ENCODE results near the gene DLAT.
"Not testable (repeated sequence)": the region's sequence is repeated elsewhere in the genome, so short reads cannot be mapped to it uniquely, and the experiment has no call there.

The DLAT gene

DNA sequence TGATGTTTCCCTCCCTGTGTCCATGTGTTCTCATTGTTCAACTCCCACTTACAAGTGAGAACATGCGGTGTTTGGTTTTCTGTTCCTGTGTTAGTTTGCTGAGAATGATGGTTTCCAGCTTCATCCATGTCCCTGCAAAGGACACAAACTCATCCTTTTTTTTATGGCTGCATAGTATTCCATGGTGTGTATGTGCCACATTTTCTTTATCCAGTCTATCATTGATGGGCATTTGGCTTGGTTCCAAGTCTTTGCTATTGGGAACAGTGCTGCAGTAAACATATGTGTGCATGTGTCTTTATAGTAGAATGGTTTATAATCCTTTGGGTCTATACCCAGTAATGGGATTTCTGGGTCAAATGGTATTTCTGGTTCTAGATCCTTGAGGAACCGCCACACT, 21.4 kb downstream of the DLAT start:
- DNase-seq (ENCODE audit: low read depth in 1 of 2, low spot score in 1 of 2): not testable (repeated sequence)

- DNase-seq (ENCODE audit: low read depth in 1 of 2, low spot score in 1 of 2): not testable (repeated sequence)
Observed at GRCh38 chr11:112048256-112048655, 23.0 kb downstream of the DLAT start.

DNA sequence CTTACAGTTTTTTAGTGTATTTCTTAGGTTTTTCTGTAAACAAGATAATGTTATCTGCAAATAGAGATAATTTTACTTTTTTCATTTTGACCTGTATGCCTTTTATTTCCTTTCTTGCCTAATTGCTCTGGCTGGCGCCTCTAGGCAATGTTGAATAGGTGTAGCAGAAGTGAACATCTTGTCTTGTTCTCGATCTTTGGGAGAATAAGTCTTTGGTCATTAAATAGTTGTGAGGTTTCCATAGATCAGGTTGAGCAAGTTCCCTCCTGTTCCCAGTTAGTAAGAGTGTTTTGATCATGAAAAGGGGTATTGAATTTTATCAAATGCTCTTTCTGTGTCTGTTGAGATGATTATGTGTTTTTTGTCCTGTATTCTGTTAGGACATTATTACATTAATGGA, 24.6 kb downstream of the DLAT start:
- no peak for DNase-seq (ENCODE audit: low read depth in 1 of 2, low spot score in 1 of 2)

DNA sequence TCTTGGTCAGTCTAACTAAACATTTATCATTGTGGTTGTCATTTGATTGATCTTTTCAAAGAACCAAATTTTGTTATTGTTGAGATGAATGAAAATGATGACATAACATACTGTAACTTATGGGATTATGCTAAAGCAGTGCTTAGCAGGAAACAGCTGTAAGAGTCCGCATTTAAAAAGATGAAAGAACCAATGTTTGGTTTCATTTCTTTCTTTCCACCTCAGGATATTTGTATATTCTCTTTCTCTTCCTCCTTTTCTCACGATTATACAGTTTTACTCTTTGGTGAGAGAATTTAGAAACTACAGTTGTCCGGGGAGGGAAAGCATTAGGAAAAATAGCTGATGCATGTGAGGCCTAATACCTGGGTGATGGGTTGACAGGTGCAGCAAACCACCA, 25.5 kb downstream of the DLAT start:
- no peak for DNase-seq (ENCODE audit: low read depth in 1 of 2, low spot score in 1 of 2)

DNA sequence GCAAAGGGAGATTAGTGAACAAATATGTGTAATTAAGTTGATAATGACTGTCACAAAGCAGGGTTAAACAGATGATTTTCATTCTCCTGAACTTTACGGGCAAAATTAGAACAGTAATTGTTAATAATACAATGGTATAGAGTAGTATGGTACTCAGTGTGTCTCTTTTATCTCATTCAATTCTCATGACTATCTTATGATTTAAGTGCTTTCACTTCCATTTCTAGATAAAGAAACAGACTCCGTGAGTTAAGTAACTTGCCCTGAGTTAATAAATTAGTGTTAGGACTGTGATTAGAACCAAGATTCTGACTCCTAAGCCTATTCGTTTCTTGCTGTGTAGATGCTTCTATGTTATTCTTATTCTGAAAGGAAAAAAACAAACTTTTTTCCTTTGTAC, 26.6 kb downstream of the DLAT start:
- no peak for DNase-seq (ENCODE audit: low read depth in 1 of 2, low spot score in 1 of 2)

GRCh38 chr11:112057170-112057569, 32.0 kb downstream of the DLAT start:
- DNase-seq (ENCODE audit: low read depth in 1 of 2, low spot score in 1 of 2): no peak

- no peak for DNase-seq (ENCODE audit: low read depth in 1 of 2, low spot score in 1 of 2)
Observed at GRCh38 chr11:112058103-112058502, 32.9 kb downstream of the DLAT start.

DNA sequence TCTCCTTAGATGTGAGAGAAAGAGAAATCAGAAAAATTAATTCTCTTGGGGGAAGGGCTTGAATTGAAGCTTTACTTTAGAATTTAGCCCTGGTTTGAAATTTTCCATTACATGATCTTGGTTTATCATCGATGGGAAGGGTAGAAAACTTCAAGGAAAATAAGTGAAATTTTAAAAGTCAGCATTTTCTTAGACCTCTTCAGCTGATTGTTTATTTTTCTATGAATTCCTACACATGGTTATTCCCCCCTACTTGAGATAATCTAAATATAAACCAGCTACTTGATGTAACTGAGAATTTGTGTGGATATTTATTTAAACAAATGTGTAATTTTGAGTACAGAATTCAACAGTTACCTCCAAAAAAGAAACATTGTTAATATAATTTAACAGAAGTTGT, 37.7 kb downstream of the DLAT start:
- DNase-seq (ENCODE audit: low read depth in 1 of 2, low spot score in 1 of 2): no peak

GRCh38 chr11:112073941-112074811, 49.0 kb downstream of the DLAT start, which contains the start of the genes NKAPD1 and PIH1D2:
Gene NKAPD1 (plus strand): TSS chr11:112074299. CDS start chr11:112075575, 1,276 bp downstream.
Gene PIH1D2 (minus strand): TSS chr11:112074017. CDS start chr11:112073174, 843 bp downstream.
- DNase-seq (ENCODE audit: low read depth in 1 of 2, low spot score in 1 of 2): peak; percentile 60 to 67

GRCh38 chr11:112082729-112083128, 57.5 kb downstream of the DLAT start:
- DNase-seq (ENCODE audit: low read depth in 1 of 2, low spot score in 1 of 2): no peak

GRCh38 chr11:112085822-112086421, 60.7 kb downstream of the DLAT start:
- no peak for DNase-seq (ENCODE audit: low read depth in 1 of 2, low spot score in 1 of 2)

DNA sequence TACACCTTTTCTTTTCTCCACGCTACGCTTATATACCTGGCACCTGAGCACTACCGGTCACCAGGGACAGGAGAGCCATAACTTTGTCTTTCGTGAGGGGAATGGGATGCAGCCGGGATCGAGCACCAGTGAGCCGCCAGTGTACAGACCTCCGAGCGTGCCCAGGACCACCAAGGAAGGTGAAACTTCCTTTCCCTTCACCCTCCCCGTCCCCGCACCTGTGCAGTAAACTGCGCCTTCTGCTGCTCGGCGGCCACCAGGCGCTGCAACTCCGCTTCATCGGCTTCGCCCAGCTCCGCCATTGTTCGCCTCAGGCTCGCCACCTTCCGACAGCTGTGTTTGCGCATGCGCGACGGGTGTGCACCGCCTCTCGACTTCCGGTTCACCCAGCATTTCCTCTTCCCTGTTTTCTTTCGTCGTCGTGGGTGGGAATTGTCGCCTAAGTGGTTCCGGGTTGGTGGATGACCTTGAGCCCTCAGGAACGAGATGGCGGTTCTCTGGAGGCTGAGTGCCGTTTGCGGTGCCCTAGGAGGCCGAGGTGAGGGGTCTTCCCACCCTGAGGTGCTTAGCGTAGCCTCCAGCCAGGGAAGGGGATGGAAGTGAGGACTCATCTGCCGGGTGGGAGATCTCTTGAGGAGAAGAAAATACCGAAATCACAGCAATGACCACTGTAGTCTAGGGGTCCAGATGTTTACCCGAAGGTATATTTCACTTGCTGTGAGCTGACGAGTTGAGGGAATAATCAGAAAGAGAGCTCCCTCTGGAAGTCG, 61.4 kb downstream of the DLAT start, which contains the start of the genes SDHD and TIMM8B:
TSS of gene SDHD (plus strand) at position 452 of the 770 bp plus-strand sequence. CDS start at position 487, 35 bp downstream.
TSS of gene TIMM8B (minus strand) at position 335 of the 770 bp plus-strand sequence. CDS start at position 302, 33 bp downstream.
- DNase-seq (ENCODE audit: low read depth in 1 of 2, low spot score in 1 of 2): peak; percentile 90 to 92

DNA sequence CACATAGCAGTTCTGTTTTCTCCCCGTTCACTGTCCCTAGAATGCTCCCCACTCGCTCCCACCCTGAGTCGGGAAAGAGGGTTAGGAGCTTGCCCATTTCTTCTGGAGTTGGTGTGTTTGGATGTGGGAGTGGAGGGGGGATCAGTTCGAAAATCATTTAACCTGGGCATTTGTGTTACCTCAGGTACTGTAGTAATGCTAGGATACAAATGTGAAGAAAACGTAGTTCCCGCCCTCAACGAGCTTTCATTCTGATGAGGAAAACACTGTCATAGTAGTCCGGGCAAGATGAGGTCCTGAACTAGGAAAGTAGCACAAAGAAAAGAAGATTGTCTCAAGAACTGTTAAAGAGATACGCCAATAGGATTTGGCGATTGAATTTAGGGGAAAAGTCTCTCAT, 62.0 kb downstream of the DLAT start:
- DNase-seq (ENCODE audit: low read depth in 1 of 2, low spot score in 1 of 2): no peak

GRCh38 chr11:112095302-112095701, 70.1 kb downstream of the DLAT start:
- not testable (repeated sequence) for DNase-seq (ENCODE audit: low read depth in 1 of 2, low spot score in 1 of 2)

- DNase-seq (ENCODE audit: low read depth in 1 of 2, low spot score in 1 of 2): no peak
Observed at GRCh38 chr11:112096194-112096593, 71.0 kb downstream of the DLAT start.

DNA sequence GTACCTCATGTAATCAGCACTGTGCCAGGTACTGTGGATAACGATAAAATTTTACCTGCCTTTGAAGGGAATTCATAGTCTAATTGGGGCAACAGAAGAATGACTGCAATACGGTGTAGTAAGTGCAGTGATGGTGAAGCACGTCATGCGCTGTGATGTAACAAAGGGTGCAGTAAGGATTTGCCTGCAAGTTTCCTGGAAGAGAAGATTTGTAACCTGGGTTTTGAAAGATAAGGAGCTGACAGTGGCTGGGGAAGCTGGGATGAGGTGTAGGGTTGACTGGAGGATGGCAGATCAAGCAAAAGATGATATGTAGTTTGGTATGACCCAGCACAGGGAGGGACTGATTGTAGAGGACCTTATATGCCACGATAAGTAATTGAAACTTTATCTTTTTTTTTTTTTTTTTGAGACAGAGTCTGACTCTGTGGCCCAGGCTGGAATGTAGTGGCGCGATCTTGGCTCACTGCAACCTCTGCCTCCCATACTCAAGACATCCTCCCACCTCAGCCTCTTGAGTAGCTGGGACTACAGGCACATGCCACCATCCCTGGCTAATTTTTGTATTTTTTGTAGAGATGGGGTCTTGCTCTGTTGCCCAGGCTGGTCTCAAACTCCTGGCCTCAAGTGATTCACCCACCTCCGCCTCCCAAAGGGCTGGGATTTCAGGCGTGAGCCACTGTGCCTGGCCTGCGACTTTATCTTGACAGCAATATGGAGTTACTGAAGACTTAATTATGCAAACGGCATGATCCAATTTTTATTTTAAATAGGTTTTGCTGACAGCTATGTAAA, 72.7 kb downstream of the DLAT start:
- no peak for DNase-seq (ENCODE audit: low read depth in 1 of 2, low spot score in 1 of 2)

DNA sequence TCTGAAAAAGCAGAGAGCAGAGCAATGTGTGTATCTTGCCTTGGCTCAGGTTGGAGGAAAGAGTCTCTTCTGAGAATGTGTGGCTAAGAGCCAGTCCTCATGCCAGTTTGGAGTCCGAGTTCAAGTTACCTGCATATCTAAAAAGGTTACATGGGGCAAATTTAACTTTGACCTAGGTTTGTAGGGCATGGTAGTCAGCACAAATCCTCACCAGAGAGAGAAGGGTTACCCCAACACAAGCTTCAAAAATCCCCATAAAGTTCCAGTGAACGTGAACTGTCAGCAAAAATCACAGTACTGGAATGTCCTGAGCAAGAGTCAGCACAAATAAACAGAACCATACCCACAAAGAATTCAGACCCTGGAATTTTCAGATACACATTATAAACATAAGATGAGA, 75.3 kb downstream of the DLAT start:
- no peak for DNase-seq (ENCODE audit: low read depth in 1 of 2, low spot score in 1 of 2)

DNA sequence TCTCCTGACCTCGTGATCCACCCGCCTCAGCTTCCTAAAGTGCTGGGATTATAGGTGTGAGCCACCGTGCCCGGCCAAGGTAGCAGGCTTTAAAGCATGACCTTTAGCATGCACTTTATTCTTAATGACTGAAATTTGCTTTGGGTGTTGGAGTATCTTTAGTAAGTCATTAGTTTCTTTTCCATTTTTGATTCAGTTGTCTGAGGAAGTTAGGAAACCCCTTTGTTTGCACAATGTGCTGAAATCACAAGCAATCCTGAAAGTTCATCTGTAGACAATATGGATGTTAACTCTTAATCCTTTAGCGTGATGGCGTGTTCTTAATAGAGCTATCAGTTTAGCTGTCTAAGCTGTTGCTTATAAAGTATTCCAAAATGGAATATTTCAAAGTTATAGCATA, 78.2 kb downstream of the DLAT start:
- DNase-seq (ENCODE audit: low read depth in 1 of 2, low spot score in 1 of 2): no peak

GRCh38 chr11:112106070-112106469, 80.9 kb downstream of the DLAT start:
- DNase-seq (ENCODE audit: low read depth in 1 of 2, low spot score in 1 of 2): no peak
